HG02798 (cell line): ENCODE data around the gene RAB41.
"Not testable (repeated sequence)": the region's sequence is repeated elsewhere in the genome, so short reads cannot be mapped to it uniquely, and the experiment has no call there.

Experiments
- ATAC-seq: cut with Tn5 transposase; IDR thresholded peaks from one replicate; pipeline ENCODE4 v1.9.1; 2021; ENCODE audit warnings: mild to moderate bottlenecking; ENCODE audit not compliant: unreplicated experiment, poor library complexity

RAB41 gene

DNA sequence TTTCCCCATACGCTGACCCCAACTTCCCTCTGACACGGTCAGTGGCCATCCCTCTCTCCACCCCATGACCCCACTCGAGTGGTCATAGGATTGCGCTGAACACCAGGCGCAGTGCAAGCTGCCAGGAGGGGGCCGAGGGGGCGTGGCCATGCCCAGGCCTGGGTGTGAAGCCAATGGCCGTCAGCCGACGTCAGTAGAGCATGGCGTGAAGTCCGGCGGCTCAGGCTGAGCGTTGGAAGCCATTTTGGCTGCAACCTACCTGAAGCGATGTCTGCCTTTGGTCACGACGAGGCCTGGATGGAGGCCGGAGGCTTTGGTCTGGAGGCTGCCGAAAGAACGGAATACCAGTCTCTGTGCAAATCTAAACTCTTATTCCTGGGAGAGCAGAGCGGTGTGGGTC lies at the start of gene RAB41:
TSS of gene RAB41 (plus strand) at position 222 of the 400 bp plus-strand sequence. CDS start at position 268, 46 bp downstream.
- ATAC-seq = no peak

- ATAC-seq = no peak
Measured at GRCh38 chrX:70234355-70234754, 47.6 kb upstream of the RAB41 start, which contains the start of gene AWAT1. Gene AWAT1, plus strand, starts transcription at chrX:70234655. Its CDS starts 41 bp downstream, at chrX:70234696.

DNA sequence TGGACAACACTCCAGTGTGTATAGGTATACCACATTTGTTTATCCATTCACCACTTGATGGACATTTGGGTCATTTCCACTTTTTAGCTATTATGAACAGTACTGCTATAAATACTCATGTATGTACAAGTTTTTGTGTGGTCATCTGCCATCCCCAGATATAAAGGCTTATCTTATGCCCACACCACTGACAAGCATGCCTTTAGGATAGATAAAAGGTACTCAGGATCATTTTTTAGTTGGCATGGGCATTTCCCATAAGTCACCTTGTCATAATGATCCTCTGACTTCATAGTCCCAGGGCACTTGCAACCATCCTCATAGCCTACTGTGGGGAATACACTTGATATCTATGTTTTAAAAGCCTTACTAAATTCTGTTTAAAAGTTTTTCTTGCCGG lies 41.2 kb upstream of the RAB41 start:
- no peak for ATAC-seq

DNA sequence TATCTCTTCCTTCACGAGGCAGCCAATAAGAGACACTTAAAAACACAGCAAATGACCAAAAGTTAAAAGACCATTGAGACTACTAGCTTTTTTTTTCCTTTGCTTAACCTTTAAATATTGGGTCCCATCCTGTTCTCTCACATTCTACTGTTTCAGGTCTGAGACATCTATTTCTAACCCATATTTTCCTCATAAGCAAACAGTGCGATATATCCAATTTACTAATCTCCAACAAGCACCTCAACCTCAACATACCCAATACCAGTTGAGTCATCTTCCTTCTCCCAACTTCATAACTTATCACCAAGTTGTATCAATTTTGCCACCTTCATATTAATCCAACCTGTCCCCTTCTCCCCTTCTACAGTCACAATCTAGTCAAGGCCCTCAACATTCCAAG lies 40.5 kb upstream of the RAB41 start:
- ATAC-seq = no peak

DNA sequence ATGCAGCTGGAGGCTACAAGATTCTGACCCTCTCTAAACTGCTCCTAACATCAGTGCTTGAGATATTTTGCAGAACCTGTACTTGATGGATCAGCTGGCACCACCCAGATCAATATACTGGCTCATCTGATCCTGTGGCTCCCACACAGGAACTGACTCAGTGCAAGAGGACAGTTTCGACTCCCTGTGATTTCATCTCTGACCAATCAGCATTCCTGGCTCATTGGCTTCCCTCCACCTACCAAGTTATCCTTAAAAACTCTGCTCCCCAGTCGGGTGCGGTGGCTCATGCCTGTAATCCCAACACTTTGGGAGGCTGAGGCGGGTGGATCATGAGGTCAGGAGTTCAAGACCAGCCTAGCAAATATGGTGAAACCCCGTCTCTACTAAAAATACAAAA lies 38.4 kb upstream of the RAB41 start:
- ATAC-seq = not testable (repeated sequence)

GRCh38 chrX:70244881-70245280 lies 37.1 kb upstream of the RAB41 start:
- ATAC-seq = no peak

GRCh38 chrX:70247252-70247651 lies 34.7 kb upstream of the RAB41 start:
- ATAC-seq = no peak

- no peak for ATAC-seq
Measured at GRCh38 chrX:70252491-70252890, 29.5 kb upstream of the RAB41 start.

DNA sequence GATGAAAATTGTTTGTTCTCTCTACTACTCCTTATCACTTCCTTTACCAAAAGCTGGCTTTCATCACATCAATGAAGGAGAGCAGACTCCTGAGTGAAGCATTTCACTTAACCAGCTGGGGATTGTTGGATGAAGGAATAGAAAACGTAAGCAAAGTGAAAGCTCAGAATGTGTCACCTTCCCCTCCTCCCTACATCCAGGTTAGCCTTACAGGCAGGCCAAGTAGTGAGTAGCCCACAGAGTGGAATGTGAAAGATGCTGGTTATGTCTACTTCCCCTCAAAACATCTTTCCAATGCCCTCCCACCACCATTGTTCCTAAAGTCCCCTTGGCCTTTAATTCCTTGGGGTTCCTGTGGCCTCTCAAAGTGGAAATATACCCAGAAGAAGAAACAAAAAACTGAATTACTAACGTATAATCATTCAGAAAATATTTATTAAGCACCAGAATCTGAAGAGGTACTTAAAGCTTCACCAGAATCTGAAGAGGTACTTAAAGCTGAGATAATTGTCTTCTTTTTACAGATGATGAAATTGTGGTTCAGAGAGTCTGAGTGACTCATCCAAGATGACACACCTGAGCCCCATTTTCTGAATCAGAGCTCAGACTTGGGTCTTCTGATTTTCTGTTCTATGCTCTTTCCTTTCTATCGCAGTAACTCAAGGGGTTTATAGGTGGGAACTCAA lies 28.5 kb upstream of the RAB41 start:
- ATAC-seq = no peak

DNA sequence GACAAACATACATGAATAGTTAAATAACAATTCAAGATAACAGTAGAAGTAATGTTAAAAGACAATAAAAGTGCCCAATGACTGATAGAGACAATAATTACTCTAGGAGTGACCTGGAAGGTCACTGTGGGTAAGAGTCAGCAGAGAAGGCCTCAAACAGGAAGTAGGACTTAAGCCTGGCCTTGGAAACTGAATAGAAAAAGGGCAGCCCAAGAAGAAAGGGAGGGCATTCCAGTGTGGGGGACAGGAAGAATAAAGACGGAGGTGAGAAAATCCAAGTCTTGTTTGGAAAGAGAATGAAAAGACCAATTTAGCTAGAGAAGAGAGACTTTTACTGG lies 27.9 kb upstream of the RAB41 start:
- no peak for ATAC-seq

GRCh38 chrX:70254909-70255308 lies 27.1 kb upstream of the RAB41 start:
- ATAC-seq = no peak

DNA sequence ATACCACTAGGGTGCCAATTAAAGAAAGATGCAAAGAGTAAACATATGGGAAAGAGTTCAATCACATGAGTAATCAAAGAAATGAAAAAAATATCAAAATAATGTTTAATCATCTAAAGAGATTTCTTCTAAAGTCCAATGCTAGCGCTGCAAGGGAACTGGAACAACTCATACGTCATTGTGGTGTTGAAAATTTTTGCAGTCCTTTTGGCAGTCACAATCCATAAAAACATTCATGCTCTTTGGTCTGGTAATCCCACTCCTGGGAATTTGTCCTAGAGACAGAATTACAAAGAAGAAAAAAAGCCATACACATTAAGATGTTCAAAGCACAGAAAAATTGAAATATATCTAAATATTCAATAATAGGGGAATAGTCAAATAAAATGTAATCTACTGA lies 26.5 kb upstream of the RAB41 start:
- ATAC-seq = no peak

- ATAC-seq = no peak
Measured at GRCh38 chrX:70257423-70258288, 24.3 kb upstream of the RAB41 start.

GRCh38 chrX:70260104-70260503 lies 21.9 kb upstream of the RAB41 start, which contains the start of gene P2RY4:
Gene P2RY4, minus strand, starts transcription at chrX:70260204. Its CDS starts 580 bp downstream, at chrX:70259624.
- no peak for ATAC-seq

DNA sequence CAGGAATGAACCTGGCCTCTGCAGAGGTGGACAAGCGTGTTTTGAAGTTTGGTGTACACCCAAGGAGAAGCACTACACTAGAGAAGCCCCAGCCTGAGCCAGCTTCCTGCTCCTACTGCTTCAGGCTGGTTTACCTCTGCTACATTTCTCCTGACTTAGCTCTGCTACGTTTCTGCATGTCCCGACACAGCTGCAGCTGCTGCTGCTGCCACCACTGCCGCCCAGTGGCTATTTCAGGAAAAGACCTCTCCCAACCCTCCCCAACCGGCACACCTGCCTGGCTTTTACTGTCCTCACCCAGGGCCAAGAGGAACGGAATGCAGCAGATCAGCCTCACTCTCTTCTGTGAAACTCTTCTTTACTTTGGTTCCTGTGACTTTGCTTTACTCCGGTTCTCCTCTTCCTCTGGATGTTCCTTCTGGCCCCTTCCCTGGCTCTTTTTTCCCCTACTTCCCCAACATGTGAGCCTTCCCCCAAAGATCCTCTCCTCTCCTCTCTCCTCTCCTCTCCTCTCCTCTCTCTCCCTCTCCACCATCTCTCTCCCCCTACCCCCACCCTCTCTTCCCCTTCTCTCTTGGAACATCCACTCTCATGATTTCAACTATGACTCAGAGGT lies 18.9 kb upstream of the RAB41 start:
- peak; percentile 64 for ATAC-seq

DNA sequence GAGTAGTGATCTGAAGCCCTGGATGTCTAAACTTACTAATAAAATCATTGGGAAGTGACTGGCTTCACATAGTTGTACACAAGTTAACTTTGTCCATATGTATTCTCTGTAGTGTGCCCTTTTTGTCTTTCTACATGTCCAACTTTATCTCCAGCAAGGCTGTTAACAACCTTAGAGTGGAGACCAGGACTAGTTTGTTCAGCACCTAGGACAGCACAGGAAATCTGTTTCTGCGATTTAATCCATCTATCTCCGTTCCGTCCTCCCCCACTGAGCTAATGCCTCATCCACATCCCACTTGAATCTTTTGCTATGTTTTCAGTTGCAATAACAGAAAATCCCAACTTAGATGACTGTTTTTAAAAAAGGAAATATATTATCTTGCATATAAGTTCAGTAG lies 17.2 kb upstream of the RAB41 start:
- no peak for ATAC-seq

DNA sequence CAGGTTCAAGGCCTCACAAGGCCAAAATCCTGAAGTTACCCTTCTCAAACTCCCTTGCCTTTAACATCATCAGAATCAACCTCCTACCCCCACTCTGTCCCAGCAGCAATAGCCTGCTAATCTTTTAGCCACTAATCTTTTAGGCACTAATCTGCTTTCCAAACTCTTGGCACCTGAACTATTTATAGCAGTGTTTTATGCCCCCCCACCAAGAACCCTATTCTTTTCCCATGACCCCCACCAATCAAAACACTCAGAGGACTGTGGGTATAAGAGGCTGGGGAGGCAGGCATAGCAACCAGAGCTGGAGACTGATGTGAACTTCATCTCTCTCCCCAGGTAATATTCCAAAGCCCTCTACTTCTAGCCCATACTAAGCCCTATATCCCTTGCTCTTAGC lies 13.9 kb upstream of the RAB41 start, which contains the start of gene ARR3:
TSS of gene ARR3 (plus strand) at position 301 of the 400 bp plus-strand sequence. CDS start 1,052 bp downstream, outside the sequence.
- no peak for ATAC-seq

DNA sequence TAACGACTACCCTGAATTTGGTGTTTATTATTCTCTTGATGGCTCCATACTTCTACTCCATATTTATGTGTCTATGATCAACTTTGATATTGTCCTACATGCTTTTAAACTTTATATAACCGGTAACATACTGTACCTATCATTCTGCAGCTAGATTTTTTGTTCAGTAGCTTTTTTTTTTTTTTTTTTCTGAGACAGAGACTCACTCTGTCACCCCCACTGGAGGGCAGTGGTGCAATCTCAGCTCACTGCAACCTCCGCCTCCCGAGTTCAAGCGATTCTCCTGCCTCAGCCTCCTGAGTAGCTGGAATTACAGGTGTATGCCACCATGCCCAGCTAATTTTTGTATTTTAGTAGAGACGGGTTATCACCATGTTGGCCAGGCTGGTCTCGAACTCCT lies 7.9 kb upstream of the RAB41 start:
- not testable (repeated sequence) for ATAC-seq

- no peak for ATAC-seq
Measured at GRCh38 chrX:70279081-70279480, 2.9 kb upstream of the RAB41 start.

DNA sequence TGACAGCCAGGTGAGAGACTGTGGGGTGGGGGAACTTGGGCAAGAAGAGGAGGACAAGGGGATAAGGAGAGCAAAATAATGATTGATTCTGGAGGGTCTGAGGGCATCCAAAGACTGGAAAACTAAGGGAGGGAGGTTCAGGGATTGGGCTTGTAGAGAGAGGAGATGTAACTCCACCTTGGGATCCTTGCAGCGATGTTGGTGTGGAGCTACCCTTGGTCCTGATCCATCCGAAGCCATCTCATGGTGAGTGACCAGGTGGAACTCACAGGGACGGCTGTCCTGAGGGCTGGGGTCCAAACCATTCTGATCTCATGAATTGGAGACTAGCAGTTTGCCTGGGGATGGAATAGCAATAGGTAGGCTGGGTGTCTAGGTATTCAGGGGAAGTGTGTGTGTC lies 1.4 kb upstream of the RAB41 start:
- ATAC-seq = no peak

DNA sequence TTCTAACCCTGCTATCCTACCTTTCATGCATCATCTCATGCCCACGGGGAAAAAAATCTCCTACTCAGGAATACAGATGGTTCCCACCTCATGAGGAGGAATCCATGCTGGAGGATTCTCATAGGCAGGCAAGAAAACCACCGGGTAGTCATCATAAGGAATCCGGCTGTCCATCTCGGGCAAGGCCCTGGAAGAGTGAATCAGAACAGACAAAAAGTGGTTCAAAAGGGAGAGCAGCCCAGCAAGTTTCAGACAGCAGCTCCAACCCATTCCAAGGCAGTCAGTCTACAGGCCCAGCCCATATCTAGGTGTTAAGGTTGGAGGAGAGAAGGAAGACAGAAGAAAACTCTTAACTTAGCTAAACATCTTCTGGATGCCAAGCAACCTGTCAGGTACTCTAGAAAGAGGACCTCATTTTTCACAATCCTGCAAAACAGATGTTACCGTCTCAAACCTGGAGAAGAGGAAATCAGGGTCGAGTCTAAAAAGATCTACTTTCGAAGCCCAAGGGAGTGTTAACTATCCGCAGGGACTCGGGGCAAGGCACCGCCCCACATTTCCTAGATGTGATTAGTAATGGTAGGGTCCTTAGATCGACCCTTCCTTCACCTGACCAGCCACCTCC lies 7.3 kb downstream of the RAB41 start:
- ATAC-seq = no peak
